Lower leg skin (tissue), 3 donors: ENCODE measurements around the gene PLEKHJ1.

Source experiments
- POLR2A ChIP-seq, 2 donors: fragments of 450-650 bp; IDR thresholded peaks; one replicate each; pipeline ENCODE4 v1.6.1; 2016 to 2017; ENCODE audit warnings: antibody characterized with exemption in 2 of 2, mild to moderate bottlenecking in 1 of 2, moderate library complexity in 1 of 2
- TF ChIP-seq, protein P1 (sequence below), 3 donors: fragments of 450-650 bp; IDR thresholded peaks; one replicate each; pipeline ENCODE4 v1.5.1; 2016; ENCODE audit warnings: antibody characterized with exemption in 3 of 3, mild to moderate bottlenecking in 3 of 3, moderate library complexity in 2 of 3

GRCh38 chr19:2251106-2252054 is 15.3 kb upstream of the PLEKHJ1 start:
- TF ChIP-seq, protein P1, sequence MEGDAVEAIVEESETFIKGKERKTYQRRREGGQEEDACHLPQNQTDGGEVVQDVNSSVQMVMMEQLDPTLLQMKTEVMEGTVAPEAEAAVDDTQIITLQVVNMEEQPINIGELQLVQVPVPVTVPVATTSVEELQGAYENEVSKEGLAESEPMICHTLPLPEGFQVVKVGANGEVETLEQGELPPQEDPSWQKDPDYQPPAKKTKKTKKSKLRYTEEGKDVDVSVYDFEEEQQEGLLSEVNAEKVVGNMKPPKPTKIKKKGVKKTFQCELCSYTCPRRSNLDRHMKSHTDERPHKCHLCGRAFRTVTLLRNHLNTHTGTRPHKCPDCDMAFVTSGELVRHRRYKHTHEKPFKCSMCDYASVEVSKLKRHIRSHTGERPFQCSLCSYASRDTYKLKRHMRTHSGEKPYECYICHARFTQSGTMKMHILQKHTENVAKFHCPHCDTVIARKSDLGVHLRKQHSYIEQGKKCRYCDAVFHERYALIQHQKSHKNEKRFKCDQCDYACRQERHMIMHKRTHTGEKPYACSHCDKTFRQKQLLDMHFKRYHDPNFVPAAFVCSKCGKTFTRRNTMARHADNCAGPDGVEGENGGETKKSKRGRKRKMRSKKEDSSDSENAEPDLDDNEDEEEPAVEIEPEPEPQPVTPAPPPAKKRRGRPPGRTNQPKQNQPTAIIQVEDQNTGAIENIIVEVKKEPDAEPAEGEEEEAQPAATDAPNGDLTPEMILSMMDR (IDR thresholded peaks at IDR 0.05) = no peak
- TF ChIP-seq POLR2A (IDR thresholded peaks at IDR 0.05) = no peak
